ENCODE data around the gene SAMD13.

Gene SAMD13

DNA sequence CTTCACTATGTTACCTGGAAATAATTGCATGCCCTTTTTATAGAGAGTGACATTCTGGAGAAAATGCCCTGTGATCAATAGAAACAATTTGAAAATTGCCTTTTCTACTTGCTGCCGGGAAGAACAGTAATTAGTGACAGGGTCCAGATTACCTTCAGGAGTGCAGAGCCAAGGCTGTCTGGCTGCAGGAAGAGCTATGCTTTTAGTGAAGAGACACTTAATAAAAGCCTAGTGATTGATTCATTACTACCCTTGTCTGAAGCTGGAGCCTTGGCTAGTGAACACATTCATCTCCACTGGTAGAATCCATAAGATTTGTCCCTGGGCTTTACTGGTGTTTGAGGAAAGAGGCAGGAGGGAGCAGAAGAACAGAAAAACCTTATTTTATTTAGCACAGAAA lies 83.8 kb downstream of the SAMD13 start:
- POLR2A ChIA-PET = no interaction called here
- TF ChIP-seq, protein P1, sequence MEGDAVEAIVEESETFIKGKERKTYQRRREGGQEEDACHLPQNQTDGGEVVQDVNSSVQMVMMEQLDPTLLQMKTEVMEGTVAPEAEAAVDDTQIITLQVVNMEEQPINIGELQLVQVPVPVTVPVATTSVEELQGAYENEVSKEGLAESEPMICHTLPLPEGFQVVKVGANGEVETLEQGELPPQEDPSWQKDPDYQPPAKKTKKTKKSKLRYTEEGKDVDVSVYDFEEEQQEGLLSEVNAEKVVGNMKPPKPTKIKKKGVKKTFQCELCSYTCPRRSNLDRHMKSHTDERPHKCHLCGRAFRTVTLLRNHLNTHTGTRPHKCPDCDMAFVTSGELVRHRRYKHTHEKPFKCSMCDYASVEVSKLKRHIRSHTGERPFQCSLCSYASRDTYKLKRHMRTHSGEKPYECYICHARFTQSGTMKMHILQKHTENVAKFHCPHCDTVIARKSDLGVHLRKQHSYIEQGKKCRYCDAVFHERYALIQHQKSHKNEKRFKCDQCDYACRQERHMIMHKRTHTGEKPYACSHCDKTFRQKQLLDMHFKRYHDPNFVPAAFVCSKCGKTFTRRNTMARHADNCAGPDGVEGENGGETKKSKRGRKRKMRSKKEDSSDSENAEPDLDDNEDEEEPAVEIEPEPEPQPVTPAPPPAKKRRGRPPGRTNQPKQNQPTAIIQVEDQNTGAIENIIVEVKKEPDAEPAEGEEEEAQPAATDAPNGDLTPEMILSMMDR (IDR thresholded peaks at IDR 0.05; ENCODE audit: insufficient read depth, low read length, missing control alignments) = no peak
- no peak overlapping the region for H3K4me3 ChIP-seq (ENCODE audit: low read depth, low read length)
- DNase-seq (ENCODE audit: low read depth, low spot score) = no peak
- CTCF ChIA-PET = no interaction called here

- TF ChIP-seq, protein P1 (IDR thresholded peaks at IDR 0.05; ENCODE audit: insufficient read depth, low read length, missing control alignments) = no peak
- DNase-seq (ENCODE audit: low read depth, low spot score) = no peak
- ChIA-PET POLR2A (no interaction called here), CTCF (interaction anchor here (0.9 to 1.3 kb wide), 2 partner anchors 10 to 12 kb away, joined by 3 read pairs; no protein-coding TSS in a partner anchor)
- no peak overlapping the region for H3K4me3 ChIP-seq (ENCODE audit: low read depth, low read length)
These were observed 85.4 kb downstream of the SAMD13 start for GRCh38 chr1:84386716-84387479.

- POLR2A ChIA-PET = interaction anchor here (0.6 kb wide), 1 partner anchor 244 kb away, joined by 3 read pairs; the partner anchor contains the start of gene PRKACB
- no peak for DNase-seq (ENCODE audit: low read depth, low spot score)
- CTCF ChIA-PET = interaction anchor here (0.9 to 1.3 kb wide), 3 partner anchors 9 to 366 kb away, joined by 3 read pairs; no protein-coding TSS in a partner anchor
- H3K4me3 ChIP-seq (ENCODE audit: low read depth, low read length) = no peak overlapping the region
- TF ChIP-seq, protein P1 (IDR thresholded peaks at IDR 0.05; ENCODE audit: insufficient read depth, low read length, missing control alignments) = peak; percentile 26
These were observed 86.1 kb downstream of the SAMD13 start for GRCh38 chr1:84387480-84388163.

- POLR2A ChIA-PET = no interaction called here
- TF ChIP-seq, protein P1 (IDR thresholded peaks at IDR 0.05; ENCODE audit: insufficient read depth, low read length, missing control alignments) = no peak
- no peak overlapping the region for H3K4me3 ChIP-seq (ENCODE audit: low read depth, low read length)
- CTCF ChIA-PET = interaction anchor here (0.8 to 1.4 kb wide), 6 partner anchors 8 to 364 kb away, joined by 3 to 5 read pairs (median 3); no protein-coding TSS in a partner anchor
- no peak for DNase-seq (ENCODE audit: low read depth, low spot score)
These were observed 88.7 kb downstream of the SAMD13 start for GRCh38 chr1:84390226-84390625.

DNA sequence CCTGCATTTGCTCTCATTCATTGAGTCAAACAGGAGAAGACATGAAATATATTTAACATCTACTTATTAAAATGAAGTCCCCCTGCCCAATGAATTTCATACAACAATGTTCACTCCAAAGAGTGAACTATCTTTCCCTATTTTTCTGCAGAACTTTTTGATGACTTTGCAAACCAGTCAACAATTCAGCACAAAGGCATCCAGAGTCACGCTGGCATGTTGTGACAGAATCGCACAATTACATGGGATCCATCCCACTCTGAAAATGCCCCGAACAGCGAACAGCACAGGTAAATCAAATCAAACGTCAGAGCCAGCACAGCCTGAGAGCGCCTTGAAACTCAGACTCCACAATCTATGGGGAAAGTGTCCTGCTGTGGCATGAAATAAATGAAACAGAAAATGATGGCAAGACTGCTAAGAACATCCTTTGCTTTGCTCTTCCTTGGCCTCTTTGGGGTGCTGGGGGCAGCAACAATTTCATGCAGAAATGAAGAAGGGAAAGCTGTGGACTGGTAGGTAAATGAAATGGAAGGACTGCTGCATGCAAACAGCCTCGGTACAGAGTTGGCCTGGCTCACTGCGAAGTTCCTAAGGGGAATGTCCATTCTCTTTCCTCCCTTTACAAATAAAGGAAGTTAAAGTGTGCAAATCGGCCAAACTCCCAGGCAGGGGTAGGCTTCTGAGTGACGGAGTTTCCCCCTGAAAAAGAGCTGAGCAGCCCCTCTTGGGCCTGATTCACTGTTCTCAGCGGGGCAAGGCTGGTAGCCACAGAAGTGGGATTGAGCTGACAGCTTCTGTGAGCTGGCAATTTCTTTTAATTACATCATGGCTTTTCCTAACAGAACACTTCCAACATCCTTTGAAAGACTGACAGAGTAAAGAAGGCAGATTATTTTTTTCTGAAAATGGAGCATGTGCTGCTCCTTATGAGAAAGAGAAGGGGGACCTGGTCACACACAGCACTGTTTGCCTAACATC lies 97.0 kb downstream of the SAMD13 start, which contains the start of gene DNASE2B:
DNASE2B (plus strand) TSS at position 310 of the 981 bp plus-strand sequence; CDS start at position 391, 81 bp downstream.
- ChIA-PET POLR2A (no interaction called here), CTCF (interaction anchor here (0.9 to 1.0 kb wide), 2 partner anchors 9 to 11 kb away, joined by 3 read pairs; no protein-coding TSS in a partner anchor)
- no peak for DNase-seq (ENCODE audit: low read depth, low spot score)
- TF ChIP-seq, protein P1 (IDR thresholded peaks at IDR 0.05; ENCODE audit: insufficient read depth, low read length, missing control alignments) = no peak
- no peak within 1 kb of the TSS for H3K4me3 ChIP-seq (ENCODE audit: low read depth, low read length)
